ENCODE results near the gene HDAC8. TPM values are rescaled to one million over a fixed set of nuclear protein-coding genes. Genes with fewer than 3 reads are reported as not detected.

The HDAC8 gene
- total and polyA plus RNA-seq, 9 of the 15 experiments (the other 6 are each of a cell fraction or from before 2014, with no cell fraction given): 18.9 to 53.8 (median 28.7) TPM

GRCh38 chrX:72468607-72469006 is 104.0 kb downstream of the HDAC8 start:
- no TSS peak for BruUV-seq (replicated peaks)

DNA sequence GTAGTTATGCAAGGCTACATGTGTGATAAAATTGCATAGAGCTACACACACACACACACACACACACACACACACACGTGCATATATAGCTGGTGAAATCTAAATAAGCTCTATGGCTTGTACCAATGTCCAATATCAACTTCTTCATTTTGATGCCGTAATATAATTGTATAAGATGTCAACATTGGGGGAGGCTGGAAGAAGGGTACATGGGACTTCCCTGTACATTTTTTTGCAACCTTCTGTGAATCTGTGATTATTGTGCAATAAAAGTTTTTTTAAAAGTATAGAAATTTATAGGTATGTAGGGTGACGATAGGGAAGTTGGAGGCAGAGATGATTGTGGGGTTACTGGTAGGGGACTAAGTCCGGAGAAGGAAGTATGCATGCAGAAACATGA is 105.5 kb downstream of the HDAC8 start:
- 83% methylated on average over 4 of the region's 4 CpGs for WGBS (ENCODE audit: insufficient coverage, low coverage, missing lambda C conversion rate)
- H2AFZ ChIP-seq (ENCODE audit: low read depth, low read length): no peak overlapping the region
- no peaks in the 10 kb centered on the region; the same call in 2 of the 3 replicates for H3K36me3 ChIP-seq (ENCODE audit: control insufficient read depth, insufficient read depth, low read length)
- H3K4me3 ChIP-seq: no peak overlapping the region
- no peaks in the 10 kb centered on the region for H3K79me2 ChIP-seq (ENCODE audit: control insufficient read depth, insufficient read depth, low read length)
- FAIRE-seq (no peak), DNase-seq (ENCODE audit: extremely low read depth in 1 of 4, low spot score in 3 of 4) (no peak), ATAC-seq (no peak)
- intact Hi-C loops (cut with micrococcal nuclease) (no loop called here), in situ Hi-C loops (cut with MboI) (no loop called here)
- H3K4me1 ChIP-seq (replicated peaks in 1 of 2; ENCODE audit: control insufficient read depth in 2 of 2, insufficient read depth in 2 of 2, low read length in 2 of 2): peaks cover 0 to 17% of the 10 kb centered on the region in 2 experiments; a peak in 2 of 5 replicates
- ChIA-PET CTCF (ENCODE audit: low intra/inter-chr PET ratio) (no interaction called here), POLR2A (no interaction called here)
- no TSS peak for BruUV-seq (replicated peaks)
- H3K9me3 ChIP-seq (replicated peaks; ENCODE audit: control insufficient read depth, insufficient read depth, low read depth, low read length): no peaks in the 10 kb centered on the region
- TF ChIP-seq POLR3A (IDR thresholded peaks at IDR 0.05; ENCODE audit: borderline replicate concordance, extremely low read depth, insufficient read depth, insufficient read length) (no peak), CEBPG (CRISPR knock-in tag; IDR thresholded peaks at IDR 0.05) (no peak), CEBPG (tag; conservative IDR thresholded peaks at IDR 0.05 in 1 of 2, IDR thresholded peaks at IDR 0.05 in 1 of 2) (peak in 1 of 2 experiments; percentile 64; a peak in 2 of 4 replicates), KLF16 (IDR thresholded peaks at IDR 0.05) (no peak), CHD1 (IDR thresholded peaks at IDR 0.05; ENCODE audit: low read length) (no peak), BCL6 (CRISPR knock-in tag; IDR thresholded peaks at IDR 0.05) (no peak), NR2C2 (CRISPR knock-in tag; IDR thresholded peaks at IDR 0.05) (no peak), NR2C2 (tag; IDR thresholded peaks at IDR 0.05) (no peak), KAT7 (CRISPR knock-in tag; IDR thresholded peaks at IDR 0.05; ENCODE audit: borderline replicate concordance) (no peak), CBX3 (IDR thresholded peaks at IDR 0.05; ENCODE audit: borderline replicate concordance in 1 of 2, low read length in 2 of 2) (no peak), RNF2 (IDR thresholded peaks at IDR 0.05) (no peak), SPI1 (IDR thresholded peaks at IDR 0.05; ENCODE audit: borderline replicate concordance, low read depth, low read length) (no peak), HDAC6 (IDR thresholded peaks at IDR 0.05; ENCODE audit: low read depth, low read length) (no peak), SIN3A (IDR thresholded peaks at IDR 0.05; ENCODE audit: borderline replicate concordance in 2 of 2, control insufficient read depth in 1 of 2, low read depth in 2 of 2, low read length in 2 of 2) (no peak), CEBPB (tag; IDR thresholded peaks at IDR 0.05) (peak; percentile 55)
- H3K27ac ChIP-seq (ENCODE audit: extremely low read depth, low read depth, low read length): no peak overlapping the region
- no peaks in the 10 kb centered on the region for H3K9me1 ChIP-seq (ENCODE audit: control insufficient read depth, insufficient read depth, low read length)
- no peaks in the 10 kb centered on the region for H3K27me3 ChIP-seq (ENCODE audit: control insufficient read depth in 2 of 2, insufficient read depth in 2 of 2, low read length in 2 of 2)
- H3K9ac ChIP-seq (ENCODE audit: insufficient read depth in 1 of 2, low read depth in 2 of 2, low read length in 2 of 2): no peak overlapping the region
- H3K4me2 ChIP-seq (ENCODE audit: insufficient read depth, low read length): no peak overlapping the region
- H4K20me1 ChIP-seq (replicated peaks; ENCODE audit: control insufficient read depth, insufficient read depth, low read length): no peaks in the 10 kb centered on the region

More at GRCh38 chrX:72468607-72469006, 104.0 kb downstream of the HDAC8 start:
- no peak for TF ChIP-seq CBFA2T2 (conservative IDR thresholded peaks at IDR 0.05)
- peak; percentile 78 for TF ChIP-seq ZNF24 (IDR thresholded peaks at IDR 0.05)
- no peak overlapping the region for H2AFZ ChIP-seq (ENCODE audit: low read depth, low read length)
- FAIRE-seq (no peak), DNase-seq (ENCODE audit: extremely low read depth in 1 of 4, low spot score in 3 of 4) (no peak), ATAC-seq (no peak)
- H3K36me3 ChIP-seq (ENCODE audit: control insufficient read depth, insufficient read depth, low read length): no peaks in the 10 kb centered on the region; the same call in 2 of the 3 replicates
- no peak overlapping the region for H3K4me2 ChIP-seq (ENCODE audit: insufficient read depth, low read length)
- H3K9ac ChIP-seq (ENCODE audit: insufficient read depth in 1 of 2, low read depth in 2 of 2, low read length in 2 of 2): no peak overlapping the region
- no peaks in the 10 kb centered on the region for H3K79me2 ChIP-seq (ENCODE audit: control insufficient read depth, insufficient read depth, low read length)
- H3K4me1 ChIP-seq (replicated peaks in 1 of 2; ENCODE audit: control insufficient read depth in 2 of 2, insufficient read depth in 2 of 2, low read length in 2 of 2): peaks cover 0 to 17% of the 10 kb centered on the region in 2 experiments; a peak in 2 of 5 replicates
- no peak overlapping the region for H3K27ac ChIP-seq (ENCODE audit: extremely low read depth, low read depth, low read length)
- intact Hi-C loops (cut with micrococcal nuclease) (no loop called here), in situ Hi-C loops (cut with MboI) (no loop called here)
- POLR2A ChIA-PET: no interaction called here
- 31% methylated on average over 2 of the region's 2 CpGs for WGBS (ENCODE audit: insufficient coverage, low coverage, missing lambda C conversion rate)
- no peaks in the 10 kb centered on the region for H4K20me1 ChIP-seq (replicated peaks; ENCODE audit: control insufficient read depth, insufficient read depth, low read length)
- H3K9me1 ChIP-seq (ENCODE audit: control insufficient read depth, insufficient read depth, low read length): no peaks in the 10 kb centered on the region
- no peak overlapping the region for H3K4me3 ChIP-seq
- no peaks in the 10 kb centered on the region; the same call in 1 of the 2 replicates for H3K9me3 ChIP-seq (replicated peaks; ENCODE audit: control insufficient read depth, insufficient read depth, low read depth, low read length)
- CTCF ChIA-PET (ENCODE audit: low intra/inter-chr PET ratio): no interaction called here
- no peaks in the 10 kb centered on the region for H3K27me3 ChIP-seq (ENCODE audit: control insufficient read depth in 2 of 2, insufficient read depth in 2 of 2, low read length in 2 of 2)
